PC-3 (cell line): Measurements from ENCODE around the gene KSR2.

ENCODE experiments used
- CTCF ChIP-seq: fragments of 300-600 bp; sonication (generic); conservative IDR thresholded peaks from 2 replicates; pipeline ENCODE4 v1.5.1; 2017; ENCODE audit warnings: antibody characterized with exemption, low read depth, mild to moderate bottlenecking, low read length
- EZH2 ChIP-seq: fragments of 300-600 bp; sonication (generic); IDR thresholded peaks from one replicate; pipeline ENCODE4 v1.6.1; 2017; ENCODE audit warnings: antibody characterized with exemption, mild to moderate bottlenecking, low read length; ENCODE audit not compliant: unreplicated experiment

- TF ChIP-seq CTCF (no peak), EZH2 (no peak)
These were observed 71.2 kb downstream of the KSR2 start for GRCh38 chr12:117897372-117898161.
